Vagina (tissue), 2 donors: ENCODE data around the gene L3MBTL4.

ENCODE experiments used
- POLR2A ChIP-seq, 2 donors: fragments of 450-650 bp; IDR thresholded peaks; one replicate each; pipeline ENCODE4 v1.6.1; 2017; ENCODE audit warnings: antibody characterized with exemption in 2 of 2, mild to moderate bottlenecking in 2 of 2, moderate library complexity in 2 of 2
- TF ChIP-seq, protein P1 (sequence below), 3 experiments: fragments of 450-650 bp in 2 of 3; fragments of 200-600 bp in 1 of 3; sonication (generic) in 1 of 3; IDR thresholded peaks; one replicate each; pipeline ENCODE4 v1.5.1; 2017 to 2019; ENCODE audit warnings: antibody characterized with exemption in 3 of 3, mild to moderate bottlenecking in 2 of 3, moderate library complexity in 2 of 3

DNA sequence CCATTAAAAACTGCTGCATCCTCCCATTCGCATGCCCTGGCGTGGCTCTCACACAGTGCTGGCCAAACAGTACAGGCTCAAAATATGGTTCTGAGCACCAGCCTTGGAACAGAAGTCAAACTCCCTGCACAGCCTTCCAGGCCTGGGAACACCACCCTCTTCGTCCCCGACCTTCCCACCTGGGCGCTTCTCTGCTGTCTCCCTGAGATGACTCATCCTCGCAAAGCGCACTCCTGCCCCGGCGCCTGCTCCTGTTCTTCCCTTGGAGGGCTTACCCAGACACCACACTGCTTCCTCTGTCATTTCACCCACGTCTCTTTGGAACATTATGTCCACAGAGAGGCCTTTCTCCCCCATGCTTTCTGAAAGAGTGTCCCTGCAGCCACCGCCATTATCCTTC is 172.7 kb downstream of the L3MBTL4 start:
- TF ChIP-seq, protein P1, sequence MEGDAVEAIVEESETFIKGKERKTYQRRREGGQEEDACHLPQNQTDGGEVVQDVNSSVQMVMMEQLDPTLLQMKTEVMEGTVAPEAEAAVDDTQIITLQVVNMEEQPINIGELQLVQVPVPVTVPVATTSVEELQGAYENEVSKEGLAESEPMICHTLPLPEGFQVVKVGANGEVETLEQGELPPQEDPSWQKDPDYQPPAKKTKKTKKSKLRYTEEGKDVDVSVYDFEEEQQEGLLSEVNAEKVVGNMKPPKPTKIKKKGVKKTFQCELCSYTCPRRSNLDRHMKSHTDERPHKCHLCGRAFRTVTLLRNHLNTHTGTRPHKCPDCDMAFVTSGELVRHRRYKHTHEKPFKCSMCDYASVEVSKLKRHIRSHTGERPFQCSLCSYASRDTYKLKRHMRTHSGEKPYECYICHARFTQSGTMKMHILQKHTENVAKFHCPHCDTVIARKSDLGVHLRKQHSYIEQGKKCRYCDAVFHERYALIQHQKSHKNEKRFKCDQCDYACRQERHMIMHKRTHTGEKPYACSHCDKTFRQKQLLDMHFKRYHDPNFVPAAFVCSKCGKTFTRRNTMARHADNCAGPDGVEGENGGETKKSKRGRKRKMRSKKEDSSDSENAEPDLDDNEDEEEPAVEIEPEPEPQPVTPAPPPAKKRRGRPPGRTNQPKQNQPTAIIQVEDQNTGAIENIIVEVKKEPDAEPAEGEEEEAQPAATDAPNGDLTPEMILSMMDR (IDR thresholded peaks at IDR 0.05), result no peak
- TF ChIP-seq POLR2A (IDR thresholded peaks at IDR 0.05), result no peak
